Measurements from ENCODE around the gene TANGO2.

Gene TANGO2

DNA sequence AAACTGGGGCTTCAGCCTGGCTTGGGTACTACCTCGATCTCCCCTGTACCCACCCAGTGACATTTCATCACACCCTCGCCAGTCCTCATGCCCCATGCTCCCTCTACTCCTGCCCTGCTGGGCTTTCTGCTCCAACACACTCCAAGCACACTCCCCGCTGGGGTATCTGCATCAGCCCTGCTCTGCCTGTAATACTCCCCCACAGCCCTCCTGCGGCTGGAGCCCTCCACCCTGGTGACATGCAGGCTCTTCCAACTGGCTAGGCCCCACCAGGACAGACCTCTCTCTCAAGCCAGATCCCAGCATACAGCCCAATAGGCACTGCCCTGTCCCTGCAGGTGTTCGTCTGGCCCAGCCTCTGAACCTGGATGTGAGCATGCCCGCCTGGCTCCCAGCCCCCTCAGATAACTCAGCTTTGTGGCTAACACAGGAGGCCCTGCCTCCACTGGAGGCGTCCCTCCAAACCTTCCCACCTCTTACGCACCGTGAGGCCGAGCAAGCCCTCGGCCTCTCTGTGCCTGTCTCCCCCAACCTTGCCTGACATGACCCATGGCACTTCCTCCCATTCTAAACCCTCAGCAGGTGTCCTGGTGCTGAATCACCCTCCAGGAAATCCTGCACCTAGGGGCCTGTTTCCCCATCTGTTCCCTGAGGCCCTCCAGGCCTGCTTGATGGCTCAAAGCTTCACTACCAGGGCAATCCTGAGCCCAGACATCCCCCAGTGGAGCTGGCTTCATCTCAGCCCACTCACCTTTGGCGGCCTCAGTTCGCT is 45.8 kb upstream of the TANGO2 start:
- no peak overlapping the region for H3K4me3 ChIP-seq (ENCODE audit: low read depth, low read length)
- TF ChIP-seq, protein P1, sequence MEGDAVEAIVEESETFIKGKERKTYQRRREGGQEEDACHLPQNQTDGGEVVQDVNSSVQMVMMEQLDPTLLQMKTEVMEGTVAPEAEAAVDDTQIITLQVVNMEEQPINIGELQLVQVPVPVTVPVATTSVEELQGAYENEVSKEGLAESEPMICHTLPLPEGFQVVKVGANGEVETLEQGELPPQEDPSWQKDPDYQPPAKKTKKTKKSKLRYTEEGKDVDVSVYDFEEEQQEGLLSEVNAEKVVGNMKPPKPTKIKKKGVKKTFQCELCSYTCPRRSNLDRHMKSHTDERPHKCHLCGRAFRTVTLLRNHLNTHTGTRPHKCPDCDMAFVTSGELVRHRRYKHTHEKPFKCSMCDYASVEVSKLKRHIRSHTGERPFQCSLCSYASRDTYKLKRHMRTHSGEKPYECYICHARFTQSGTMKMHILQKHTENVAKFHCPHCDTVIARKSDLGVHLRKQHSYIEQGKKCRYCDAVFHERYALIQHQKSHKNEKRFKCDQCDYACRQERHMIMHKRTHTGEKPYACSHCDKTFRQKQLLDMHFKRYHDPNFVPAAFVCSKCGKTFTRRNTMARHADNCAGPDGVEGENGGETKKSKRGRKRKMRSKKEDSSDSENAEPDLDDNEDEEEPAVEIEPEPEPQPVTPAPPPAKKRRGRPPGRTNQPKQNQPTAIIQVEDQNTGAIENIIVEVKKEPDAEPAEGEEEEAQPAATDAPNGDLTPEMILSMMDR (IDR thresholded peaks at IDR 0.05; ENCODE audit: borderline replicate concordance, insufficient read depth, low read depth, low read length): no peak

DNA sequence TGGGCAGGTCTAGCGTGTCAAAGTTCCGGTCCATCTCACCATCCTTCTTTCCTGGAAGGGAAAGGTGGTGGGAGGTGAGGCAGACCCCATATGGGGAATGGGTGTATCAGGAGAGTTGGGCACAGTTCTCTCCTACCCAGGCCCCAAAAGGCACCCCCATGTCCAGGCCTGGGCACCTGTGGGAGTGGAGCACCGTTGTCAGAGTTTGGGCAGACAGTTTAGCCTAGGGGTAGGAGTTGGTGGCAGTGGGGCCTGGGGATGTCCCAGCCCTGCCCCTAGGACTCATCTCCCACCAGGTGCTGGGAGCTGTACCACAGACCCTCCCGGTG is 45.2 kb upstream of the TANGO2 start:
- no peak overlapping the region for H3K4me3 ChIP-seq (ENCODE audit: low read depth, low read length)
- TF ChIP-seq, protein P1 (IDR thresholded peaks at IDR 0.05; ENCODE audit: borderline replicate concordance, insufficient read depth, low read depth, low read length): no peak

DNA sequence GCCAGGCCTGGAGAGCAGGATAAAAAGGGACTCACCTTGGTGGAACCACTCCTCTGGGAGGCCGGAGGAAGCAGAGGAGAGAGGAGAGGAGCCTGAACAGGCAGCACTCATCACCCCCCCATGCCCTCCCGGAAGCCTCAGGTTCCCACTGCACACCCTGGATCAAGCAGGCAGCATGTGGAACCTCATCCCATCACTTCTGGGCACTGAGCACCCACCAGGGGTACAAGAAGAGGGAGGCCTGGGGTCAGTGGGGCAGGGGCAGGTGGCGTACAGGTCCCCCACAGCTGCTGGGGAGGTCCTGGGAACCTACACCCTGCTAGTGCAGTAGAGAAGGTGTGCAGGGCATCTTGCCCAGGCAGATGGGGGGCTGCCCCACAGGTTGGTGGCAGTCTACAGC is 44.2 kb upstream of the TANGO2 start:
- TF ChIP-seq, protein P1 (IDR thresholded peaks at IDR 0.05; ENCODE audit: borderline replicate concordance, insufficient read depth, low read depth, low read length): no peak
- H3K4me3 ChIP-seq (ENCODE audit: low read depth, low read length): no peak overlapping the region

DNA sequence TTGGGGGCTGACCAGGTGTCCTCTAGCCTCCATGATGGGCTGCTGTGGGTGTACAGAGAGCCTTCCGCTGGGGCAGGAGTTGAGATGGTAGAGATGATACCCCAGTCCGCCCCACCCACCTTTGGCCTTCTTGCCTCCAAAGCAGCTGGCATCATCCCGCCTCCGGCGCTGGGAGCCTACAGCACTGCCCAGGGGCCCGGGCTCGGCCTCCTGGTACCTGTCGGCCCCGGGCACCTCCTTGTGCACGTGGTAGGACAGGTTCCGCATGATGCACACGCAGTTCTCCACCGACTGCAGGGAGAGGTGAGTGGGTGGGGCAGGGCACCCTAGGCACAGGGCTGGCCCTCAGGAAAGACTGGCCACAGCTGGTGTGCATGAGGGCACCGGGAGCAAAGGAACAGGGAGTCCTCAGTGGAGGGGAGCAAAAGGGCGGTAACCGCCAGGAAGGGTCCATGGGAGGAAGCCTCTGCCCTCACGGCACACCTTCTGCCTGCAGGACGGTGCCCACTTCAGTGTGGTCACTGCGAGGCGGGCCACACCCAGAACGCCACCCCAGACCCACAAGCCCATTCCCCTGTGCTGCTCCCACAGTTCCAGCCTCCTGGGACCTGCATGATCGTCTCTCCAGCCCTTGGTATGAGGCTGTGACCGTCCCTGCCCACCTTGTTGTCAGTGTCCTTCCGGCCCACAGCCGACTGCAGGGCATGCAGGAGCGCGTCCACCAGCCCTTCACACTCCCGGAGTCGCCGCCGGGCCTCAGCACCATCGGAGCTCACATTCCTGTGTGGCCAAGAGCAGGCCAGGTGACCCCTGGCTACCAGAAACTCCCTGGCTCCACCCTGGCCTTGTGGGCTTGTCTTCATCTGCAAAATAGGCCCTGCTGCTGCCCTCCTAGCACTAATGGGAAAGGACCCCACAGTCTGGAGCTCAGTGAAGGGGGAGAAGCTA is 43.3 kb upstream of the TANGO2 start:
- TF ChIP-seq, protein P1 (IDR thresholded peaks at IDR 0.05; ENCODE audit: borderline replicate concordance, insufficient read depth, low read depth, low read length): no peak
- H3K4me3 ChIP-seq (ENCODE audit: low read depth, low read length): no peak overlapping the region

DNA sequence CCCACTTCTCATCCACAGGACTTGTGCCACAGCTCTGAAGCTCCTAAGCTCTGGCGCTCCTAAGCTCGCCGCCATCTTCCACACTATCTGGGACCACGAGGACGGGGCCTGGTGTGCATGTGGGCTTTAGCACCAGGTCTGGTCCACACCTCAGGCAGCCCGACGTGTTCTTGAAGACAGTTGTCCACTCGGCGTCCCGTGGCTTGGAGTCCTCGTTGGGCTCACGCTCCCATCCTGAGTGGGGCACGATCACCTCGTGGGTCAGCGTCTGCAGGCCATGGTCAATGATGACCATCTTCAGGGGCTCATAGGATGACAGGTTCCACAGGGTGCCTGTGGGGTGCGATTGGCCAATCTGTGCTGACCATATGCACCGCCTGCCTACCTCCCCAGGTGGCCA is 42.2 kb upstream of the TANGO2 start:
- TF ChIP-seq, protein P1 (IDR thresholded peaks at IDR 0.05; ENCODE audit: borderline replicate concordance, insufficient read depth, low read depth, low read length): no peak
- no peak overlapping the region for H3K4me3 ChIP-seq (ENCODE audit: low read depth, low read length)

DNA sequence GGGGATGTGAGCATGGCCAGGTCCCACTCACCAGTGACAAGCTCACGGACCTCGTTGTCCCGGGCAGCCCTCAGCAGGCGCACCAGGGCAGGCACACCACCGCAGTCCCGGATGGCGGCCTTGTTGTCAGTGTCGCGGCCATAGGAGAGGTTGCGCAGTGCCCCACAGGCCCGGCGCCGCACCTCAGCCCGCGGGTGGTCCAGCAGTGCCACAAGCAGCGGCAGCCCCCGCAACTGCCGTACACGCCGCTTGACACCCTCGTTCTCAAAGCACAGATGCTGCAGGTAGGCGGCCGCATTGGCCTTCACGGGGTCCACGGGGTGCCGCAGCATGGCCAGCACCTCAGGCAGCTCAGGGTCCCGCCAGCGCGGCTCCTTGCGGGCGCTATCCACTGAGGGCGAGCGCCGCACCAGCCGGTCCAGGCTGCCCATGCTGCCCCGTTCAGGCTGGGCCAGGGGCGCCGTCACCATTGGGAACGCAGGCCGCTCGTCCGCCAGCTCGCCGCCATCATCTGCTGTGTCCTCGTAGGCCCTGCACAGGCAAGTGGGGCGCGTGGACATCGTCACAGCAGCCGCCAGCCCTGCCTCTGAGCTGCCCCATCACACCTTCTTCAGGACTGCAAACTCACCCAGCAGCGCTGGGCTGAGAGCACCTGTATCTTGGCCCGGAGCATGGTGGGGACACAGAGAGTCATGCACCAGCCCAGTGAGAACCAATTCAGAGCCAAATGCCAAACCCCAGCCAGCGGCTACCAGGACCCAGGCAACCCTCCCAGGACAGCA is 41.0 kb upstream of the TANGO2 start:
- H3K4me3 ChIP-seq (ENCODE audit: low read depth, low read length): no peak overlapping the region
- TF ChIP-seq, protein P1 (IDR thresholded peaks at IDR 0.05; ENCODE audit: borderline replicate concordance, insufficient read depth, low read depth, low read length): no peak
